Measurements from ENCODE around the gene BNIP3.
A peak's percentile ranks its signal among the peaks of the same experiment; 100 is the strongest.

BNIP3 gene

GRCh38 chr10:131981429-131982184, at the start of gene BNIP3:
Gene BNIP3, minus strand, starts transcription at chr10:131981923. Its CDS starts 117 bp downstream, at chr10:131981806.
- TF ChIP-seq ZFP30 (CRISPR knock-in tag; IDR thresholded peaks at IDR 0.05) (no peak), TSHZ2 (CRISPR knock-in tag; IDR thresholded peaks at IDR 0.05) (no peak), PATZ1 (CRISPR knock-in tag; IDR thresholded peaks at IDR 0.05; ENCODE audit: borderline replicate concordance) (0 out of 2 replicates have a peak, but pooled peaks have one; percentile 12), ARNTL (CRISPR knock-in tag; IDR thresholded peaks at IDR 0.05; ENCODE audit: borderline replicate concordance, low read depth) (0 out of 2 replicates have a peak, but pooled peaks have one; percentile 42), CSDC2 (CRISPR knock-in tag; IDR thresholded peaks at IDR 0.05) (no peak), TCF4 (CRISPR knock-in tag; IDR thresholded peaks at IDR 0.05; ENCODE audit: borderline replicate concordance) (no peak), POU6F1 (CRISPR knock-in tag; IDR thresholded peaks at IDR 0.05; ENCODE audit: borderline replicate concordance, low read depth) (no peak), ISL1 (CRISPR knock-in tag; IDR thresholded peaks at IDR 0.05) (no peak), RARB (CRISPR knock-in tag; IDR thresholded peaks at IDR 0.05) (no peak), BACH2 (CRISPR knock-in tag; IDR thresholded peaks at IDR 0.05; ENCODE audit: borderline replicate concordance) (no peak), PPARA (CRISPR knock-in tag; IDR thresholded peaks at IDR 0.05; ENCODE audit: borderline replicate concordance) (no peak), GLIS3 (CRISPR knock-in tag; IDR thresholded peaks at IDR 0.05) (no peak)
- ATAC-seq, result peak; percentile 96

GRCh38 chr10:132030898-132031463, 49.3 kb upstream of the BNIP3 start:
- no peak for ATAC-seq
- TF ChIP-seq TOX (CRISPR knock-in tag; IDR thresholded peaks at IDR 0.05; ENCODE audit: borderline replicate concordance) (no peak), RARB (CRISPR knock-in tag; IDR thresholded peaks at IDR 0.05) (no peak), ESRRG (CRISPR knock-in tag; IDR thresholded peaks at IDR 0.05) (no peak), ARNTL (CRISPR knock-in tag; IDR thresholded peaks at IDR 0.05; ENCODE audit: borderline replicate concordance, low read depth) (no peak)

- TF ChIP-seq RARB (CRISPR knock-in tag; IDR thresholded peaks at IDR 0.05) (no peak), ZNF70 (CRISPR knock-in tag; IDR thresholded peaks at IDR 0.05) (no peak), PATZ1 (CRISPR knock-in tag; IDR thresholded peaks at IDR 0.05; ENCODE audit: borderline replicate concordance) (no peak), BACH2 (CRISPR knock-in tag; IDR thresholded peaks at IDR 0.05; ENCODE audit: borderline replicate concordance) (no peak)
- no peak for ATAC-seq
Measured at GRCh38 chr10:132028706-132029105, 47.0 kb upstream of the BNIP3 start.

GRCh38 chr10:132027423-132027983, 45.8 kb upstream of the BNIP3 start:
- no peak for ATAC-seq
- no peak for TF ChIP-seq TSHZ2 (CRISPR knock-in tag; IDR thresholded peaks at IDR 0.05)
- no peak for TF ChIP-seq GLIS3 (CRISPR knock-in tag; IDR thresholded peaks at IDR 0.05)
- TF ChIP-seq ARNTL (CRISPR knock-in tag; IDR thresholded peaks at IDR 0.05; ENCODE audit: borderline replicate concordance, low read depth), result no peak
- TF ChIP-seq CSDC2 (CRISPR knock-in tag; IDR thresholded peaks at IDR 0.05), result no peak
- no peak for TF ChIP-seq BACH2 (CRISPR knock-in tag; IDR thresholded peaks at IDR 0.05; ENCODE audit: borderline replicate concordance)
- TF ChIP-seq TOX (CRISPR knock-in tag; IDR thresholded peaks at IDR 0.05; ENCODE audit: borderline replicate concordance), result no peak
- no peak for TF ChIP-seq RARB (CRISPR knock-in tag; IDR thresholded peaks at IDR 0.05)
- no peak for TF ChIP-seq PPARA (CRISPR knock-in tag; IDR thresholded peaks at IDR 0.05; ENCODE audit: borderline replicate concordance)
- no peak for TF ChIP-seq CREB5 (CRISPR knock-in tag; IDR thresholded peaks at IDR 0.05; ENCODE audit: low read depth)
- no peak for TF ChIP-seq ZNF8 (CRISPR knock-in tag; IDR thresholded peaks at IDR 0.05)
- TF ChIP-seq ZNF565 (CRISPR knock-in tag; conservative IDR thresholded peaks at IDR 0.05; ENCODE audit: low read depth), result no peak
- TF ChIP-seq SNAI2 (CRISPR knock-in tag; IDR thresholded peaks at IDR 0.05), result no peak
- no peak for TF ChIP-seq TCF4 (CRISPR knock-in tag; IDR thresholded peaks at IDR 0.05; ENCODE audit: borderline replicate concordance)
- TF ChIP-seq ZC3H10 (CRISPR knock-in tag; IDR thresholded peaks at IDR 0.05), result no peak
- TF ChIP-seq ISL1 (CRISPR knock-in tag; IDR thresholded peaks at IDR 0.05), result no peak

Measured in SK-N-SH treated with all-trans-retinoic acid at 6 μM for 48 hours (cell line).